ENCODE measurements around the gene MECR.

Gene MECR

DNA sequence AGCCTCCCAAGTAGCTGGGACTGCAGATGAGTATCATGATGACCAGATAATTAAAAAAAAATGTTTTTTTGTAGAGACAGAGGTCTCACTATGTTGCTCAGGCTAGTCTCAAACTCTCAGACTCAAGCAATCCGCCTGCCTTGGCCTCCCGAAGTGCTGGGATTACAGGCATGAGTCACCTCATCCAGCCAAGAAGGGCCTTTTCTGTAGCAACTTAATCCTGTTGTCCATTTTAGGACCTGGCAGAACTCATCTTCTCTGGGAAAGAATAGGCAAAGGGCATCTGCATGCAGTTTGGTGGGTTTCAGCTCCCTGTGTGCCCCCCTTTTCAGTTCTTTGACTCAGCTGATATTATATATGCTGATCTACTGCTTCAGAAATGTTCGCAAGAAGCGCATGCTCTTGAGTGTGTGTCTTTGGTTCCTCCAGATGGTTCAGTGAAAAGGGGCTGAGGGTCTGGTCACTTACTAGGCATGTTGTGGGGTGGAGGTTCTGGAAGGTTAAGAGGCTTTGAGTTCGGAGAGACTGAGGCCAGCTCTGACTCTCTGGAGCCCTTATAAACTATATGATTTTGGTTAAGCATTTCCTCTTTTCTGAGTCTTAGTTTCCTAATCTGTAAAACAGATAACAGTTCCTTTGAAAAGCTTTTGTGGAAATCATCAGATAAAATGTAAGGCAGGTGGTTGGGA lies 29.7 kb downstream of the MECR start:
- DNase-seq, result no peak

DNA sequence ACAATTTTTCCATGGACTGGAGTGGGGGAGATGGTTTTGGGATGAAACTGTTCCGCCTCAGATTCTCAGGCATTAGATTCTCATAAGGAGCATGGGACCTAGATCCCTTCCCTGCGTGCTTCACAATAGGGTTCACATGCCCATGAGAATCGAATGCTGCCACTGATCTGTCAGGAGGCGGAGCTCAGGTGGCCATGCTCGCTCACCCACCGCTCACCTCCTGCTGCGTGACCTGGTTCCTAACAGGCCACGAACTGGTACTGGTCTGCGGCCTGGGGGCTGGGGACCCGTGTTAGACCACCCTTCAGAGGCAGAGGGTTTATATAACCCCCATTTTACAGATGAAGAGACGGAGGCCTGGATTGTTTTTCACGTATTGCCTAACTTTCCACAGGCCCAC lies 32.7 kb downstream of the MECR start:
- no peak for DNase-seq

DNA sequence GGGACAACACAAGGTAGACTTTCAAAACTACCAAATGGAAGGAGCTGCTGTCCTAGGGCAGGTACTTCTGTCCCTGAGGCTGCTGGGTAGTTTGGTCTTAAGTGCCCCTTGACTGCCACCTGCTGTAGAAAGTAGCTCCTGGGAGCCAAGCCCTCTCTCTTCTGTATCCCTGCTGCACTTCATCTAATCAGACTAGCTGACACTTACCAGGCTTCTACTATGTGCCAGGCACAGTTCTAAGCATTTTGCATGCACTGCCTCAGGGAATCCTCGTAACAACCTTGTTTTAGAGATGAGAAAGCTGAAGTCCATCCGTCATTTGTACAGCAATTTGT lies 33.2 kb downstream of the MECR start:
- DNase-seq, result peak; percentile 82

DNA sequence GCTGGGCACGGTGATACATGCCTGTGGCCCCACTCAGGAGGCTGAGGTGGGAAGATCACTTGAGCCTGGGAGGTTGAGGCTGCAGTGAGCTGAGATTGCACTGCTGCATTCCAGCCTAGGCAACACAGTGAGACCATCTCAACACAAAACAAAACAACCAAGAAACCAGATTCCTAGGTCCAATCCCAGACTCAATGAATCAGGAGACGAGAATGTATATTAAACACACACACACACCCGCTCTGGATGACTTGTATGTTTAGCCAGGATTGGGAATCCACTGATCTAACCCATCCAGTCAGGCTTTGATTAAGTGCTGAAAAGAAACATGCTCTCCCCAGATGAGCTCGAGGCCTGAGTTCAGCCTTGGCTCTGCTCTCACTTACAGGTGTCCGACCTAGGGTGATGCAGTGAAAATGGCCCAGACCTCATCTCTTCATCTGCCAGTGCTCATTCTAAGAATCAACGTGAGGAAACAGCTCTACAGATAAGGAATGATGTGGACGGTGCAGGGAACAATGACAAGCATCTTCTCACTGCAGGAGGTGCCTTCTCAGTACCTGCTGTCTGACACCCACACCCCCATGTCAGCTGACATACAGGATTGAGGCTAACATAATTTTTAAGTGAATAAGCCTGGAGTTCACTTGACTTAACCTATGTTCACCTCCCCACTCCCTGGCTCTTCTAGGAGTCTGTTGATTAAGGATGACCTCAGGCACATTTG lies 33.7 kb downstream of the MECR start:
- no peak for DNase-seq

DNA sequence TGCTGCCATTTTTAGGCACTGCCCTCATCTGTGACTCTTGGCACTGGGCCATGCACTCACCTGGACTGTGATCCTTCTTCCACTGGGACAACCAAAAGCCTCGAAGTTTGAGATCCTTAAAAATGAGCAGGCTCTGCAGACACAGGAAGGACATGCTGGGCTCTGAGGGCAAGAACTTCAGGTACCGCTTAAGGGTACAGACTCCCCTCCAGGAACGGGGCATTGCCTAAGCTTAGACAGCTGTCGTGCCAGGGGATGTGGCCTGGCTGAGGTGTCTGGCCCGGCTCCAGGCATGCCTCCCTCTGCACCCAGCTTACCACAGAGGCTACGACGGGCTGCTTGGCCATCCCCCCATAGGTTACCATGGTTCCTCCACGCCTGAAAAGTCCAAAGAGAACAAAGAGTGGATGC lies 34.8 kb downstream of the MECR start:
- peak; percentile 87 for DNase-seq

DNA sequence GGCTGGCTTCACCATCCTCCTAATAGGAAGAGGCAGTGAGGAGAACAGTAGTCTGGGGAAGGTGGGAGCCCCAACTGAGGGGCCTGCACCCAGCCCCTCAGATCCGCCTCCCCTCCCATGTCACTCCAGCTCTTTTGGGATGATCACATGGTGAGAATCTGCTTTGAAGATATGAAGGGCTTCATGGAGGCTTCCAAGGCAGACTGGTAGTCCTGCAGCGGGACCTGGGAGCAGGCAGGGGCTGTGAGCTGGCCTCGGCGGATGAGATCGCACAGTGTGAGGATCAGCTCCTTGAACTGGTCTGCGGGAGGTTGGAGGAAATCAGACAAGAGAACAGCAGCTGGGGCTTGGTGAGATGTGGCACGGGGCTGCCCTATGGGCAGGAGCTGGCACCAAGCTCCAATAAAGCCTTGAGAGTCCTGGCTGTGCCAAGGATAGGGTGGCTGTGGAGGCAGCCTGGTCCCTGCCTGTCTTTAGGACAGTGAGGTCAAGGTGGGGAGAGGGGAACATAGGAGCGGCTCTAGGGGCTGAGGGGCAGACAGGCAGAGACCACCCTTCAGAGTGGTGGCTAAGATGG lies 36.8 kb downstream of the MECR start:
- no peak for DNase-seq

DNA sequence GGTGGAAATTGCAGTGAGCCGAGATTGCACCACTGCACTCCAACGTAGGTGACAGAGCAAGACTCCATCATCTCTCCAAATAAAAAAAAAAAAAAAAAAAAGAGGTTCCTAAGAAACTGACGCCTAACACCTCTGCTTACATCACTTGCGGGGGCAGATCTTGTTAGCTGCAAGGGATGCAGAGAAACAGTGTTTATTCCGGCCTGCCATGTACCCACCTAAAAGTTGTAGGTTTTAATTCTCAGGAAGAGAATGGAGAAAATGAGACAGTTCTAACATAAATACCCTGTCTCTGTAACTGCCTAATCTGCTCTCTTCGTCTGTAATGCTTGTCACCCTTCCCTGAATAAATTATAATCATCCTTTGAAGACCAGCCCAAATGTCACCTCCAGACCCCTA lies 40.0 kb downstream of the MECR start:
- DNase-seq, result no peak

DNA sequence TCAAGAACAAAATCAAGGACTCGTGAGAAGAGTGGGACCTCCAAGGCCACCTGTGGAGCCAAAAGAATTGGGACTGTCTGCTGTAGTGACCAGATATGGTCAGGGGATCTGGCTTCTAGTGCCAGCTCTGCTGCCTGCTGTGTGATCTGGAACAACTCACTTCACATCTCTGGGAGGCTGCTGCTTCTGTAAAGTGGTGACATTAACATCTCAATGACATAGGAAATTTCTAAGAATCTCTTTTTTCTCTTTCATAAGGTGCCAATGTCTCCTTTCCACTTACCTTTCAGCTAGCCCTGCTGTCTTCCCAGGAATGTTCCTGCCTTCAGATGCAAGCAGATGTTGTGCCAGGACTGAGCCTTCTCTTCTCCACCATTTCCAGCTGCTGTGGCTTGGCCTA lies 44.0 kb downstream of the MECR start:
- no peak for DNase-seq

DNA sequence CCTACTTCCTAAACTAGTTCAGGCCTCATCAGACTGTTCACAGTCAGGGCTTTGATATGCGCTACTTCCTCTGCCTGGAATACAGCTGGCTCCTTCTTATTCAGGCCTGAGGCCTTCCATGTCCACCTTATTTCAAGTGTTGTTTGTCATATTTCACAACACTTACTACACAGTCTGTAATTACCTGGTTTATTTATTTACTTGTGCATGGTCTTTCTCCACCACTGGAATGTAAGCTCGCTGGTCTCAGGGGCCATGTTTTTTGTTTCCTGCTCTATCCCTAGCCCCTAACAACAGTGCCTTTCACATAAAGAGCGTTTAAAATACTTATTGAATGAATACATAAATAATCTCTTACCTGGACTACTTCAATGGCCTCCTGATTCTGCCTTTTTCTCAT lies 44.5 kb downstream of the MECR start:
- no peak for DNase-seq

DNA sequence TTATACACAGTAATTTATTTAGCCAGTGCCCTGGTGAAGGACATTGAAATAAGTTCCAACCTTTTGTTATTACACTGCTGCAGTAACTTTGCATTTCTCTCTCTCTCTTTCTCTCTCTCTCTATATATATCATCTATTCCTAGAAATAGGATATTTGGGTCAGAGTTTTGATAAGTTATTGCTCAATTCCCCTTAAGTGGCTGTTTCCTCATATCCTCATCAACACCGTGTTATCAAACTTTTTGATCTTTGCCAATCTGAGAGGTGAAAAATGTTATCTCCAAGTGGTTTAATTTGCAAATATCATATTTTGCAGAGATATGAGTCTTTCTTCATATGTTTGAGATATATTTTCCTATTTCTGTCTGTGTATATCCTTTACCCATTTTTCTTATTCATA lies 47.4 kb downstream of the MECR start:
- DNase-seq, result peak; percentile 62

DNA sequence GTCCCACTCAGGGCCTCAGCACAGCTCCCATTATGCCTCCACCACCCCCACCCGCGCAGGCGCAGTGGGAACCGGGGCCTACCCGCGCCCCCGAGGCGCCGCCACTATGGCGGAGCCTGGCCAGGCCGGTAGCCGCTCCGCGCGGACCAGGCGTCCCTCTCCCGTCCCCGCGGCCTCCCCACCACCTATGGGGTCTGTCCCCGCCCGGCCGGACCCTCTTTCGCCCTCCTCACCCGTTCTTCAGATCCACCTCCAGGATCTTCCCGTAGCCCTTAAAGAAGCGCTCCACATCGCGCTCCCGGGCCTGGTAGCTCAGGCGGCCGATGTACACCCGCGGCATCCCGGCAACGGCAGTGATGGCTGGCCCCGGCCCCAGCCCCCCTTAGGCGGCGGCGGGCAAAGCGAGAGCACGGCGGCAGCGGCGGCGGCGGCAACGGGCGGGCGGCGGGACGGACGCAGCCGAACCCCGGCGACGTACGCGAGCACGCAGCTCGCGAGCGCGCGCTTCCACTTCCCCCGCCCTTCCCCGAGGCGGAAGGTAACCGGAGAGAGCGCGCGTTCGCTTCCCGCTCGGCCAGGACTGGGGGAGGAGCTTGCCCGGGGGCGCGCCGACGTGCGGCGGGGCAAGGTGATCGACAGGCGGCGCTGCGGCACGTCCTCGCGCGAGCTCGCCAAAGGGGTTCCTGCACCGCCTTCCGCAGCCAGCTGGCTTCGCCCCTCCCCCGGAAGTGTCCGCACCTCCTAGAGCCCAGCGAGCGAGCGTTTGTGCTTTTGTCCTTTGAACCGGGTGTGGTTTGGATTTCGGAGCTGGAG lies 49.1 kb downstream of the MECR start, which contains the start of gene SRSF4:
Gene SRSF4 (minus strand): TSS at position 488 of the 813 bp plus-strand sequence. CDS start 148 bp downstream, at position 340.
- peak; percentile 99 for DNase-seq

DNA sequence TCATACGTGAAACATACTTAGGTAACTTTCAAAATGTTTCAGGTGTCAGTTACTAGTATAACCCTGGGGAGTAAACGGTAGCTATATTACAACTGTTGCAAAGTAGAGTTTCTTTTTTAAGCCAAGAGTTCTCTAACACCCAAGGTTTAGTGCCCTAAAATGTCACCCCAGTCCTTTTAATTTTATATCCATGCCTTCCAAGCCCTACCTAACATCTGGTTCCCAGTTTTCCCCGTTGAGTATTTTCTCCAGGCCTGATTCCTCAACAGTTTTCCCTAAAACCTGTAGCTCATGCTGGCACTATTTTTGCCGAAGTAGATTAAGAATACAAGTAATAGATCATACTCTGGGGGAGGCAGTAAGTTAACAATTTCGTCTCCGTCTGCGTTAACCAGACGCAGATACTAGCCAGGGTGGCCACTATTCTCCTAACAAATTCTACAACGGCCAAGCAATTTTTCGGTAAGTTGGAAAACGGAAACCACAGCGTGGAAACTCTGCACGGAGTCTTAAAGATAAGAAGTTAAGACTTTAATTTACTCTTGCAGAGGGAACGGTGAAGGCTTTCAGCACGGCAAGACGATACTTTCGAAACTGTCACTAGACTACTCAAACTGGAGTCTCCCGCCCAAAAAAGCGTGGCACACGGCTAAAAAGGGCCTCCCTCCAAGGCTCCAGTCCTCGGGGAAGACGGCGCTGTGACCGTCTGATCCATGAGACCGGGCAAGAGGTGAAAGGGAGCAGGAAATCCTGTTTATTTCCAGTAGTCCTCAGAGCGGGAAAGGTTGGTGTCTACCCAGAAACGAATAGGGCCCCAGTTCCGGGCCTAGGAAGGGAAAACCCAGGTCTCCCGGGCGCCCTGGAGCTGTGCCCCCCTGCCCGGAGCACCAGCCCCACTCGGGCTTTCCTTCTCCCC lies 50.0 kb downstream of the MECR start:
- peak; percentile 69 for DNase-seq

DNA sequence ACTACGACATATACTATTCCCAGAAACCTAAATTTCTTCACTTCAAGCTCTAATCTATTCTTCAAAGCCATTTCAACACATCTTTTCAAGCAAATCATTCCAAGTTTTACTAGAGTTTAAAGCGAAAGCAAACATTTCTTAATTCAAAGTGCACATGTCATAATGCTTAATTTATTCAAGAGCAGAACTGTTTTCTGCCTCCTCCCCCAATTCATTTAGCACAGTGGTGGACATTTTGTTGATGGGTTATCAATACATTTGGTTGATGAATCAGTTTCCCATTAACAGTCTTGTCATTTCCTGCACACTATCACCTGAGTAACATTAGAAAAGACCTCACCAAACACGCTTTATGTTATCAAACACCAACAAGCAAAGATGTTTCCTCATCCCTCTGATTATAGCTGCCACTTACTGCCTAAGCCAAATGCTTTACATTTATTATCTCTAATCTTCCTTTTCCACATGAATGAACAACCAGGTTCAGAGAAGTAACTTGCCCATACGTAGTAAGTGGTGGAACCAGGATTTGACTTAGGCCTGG lies 51.0 kb downstream of the MECR start:
- peak; percentile 69 for DNase-seq

DNA sequence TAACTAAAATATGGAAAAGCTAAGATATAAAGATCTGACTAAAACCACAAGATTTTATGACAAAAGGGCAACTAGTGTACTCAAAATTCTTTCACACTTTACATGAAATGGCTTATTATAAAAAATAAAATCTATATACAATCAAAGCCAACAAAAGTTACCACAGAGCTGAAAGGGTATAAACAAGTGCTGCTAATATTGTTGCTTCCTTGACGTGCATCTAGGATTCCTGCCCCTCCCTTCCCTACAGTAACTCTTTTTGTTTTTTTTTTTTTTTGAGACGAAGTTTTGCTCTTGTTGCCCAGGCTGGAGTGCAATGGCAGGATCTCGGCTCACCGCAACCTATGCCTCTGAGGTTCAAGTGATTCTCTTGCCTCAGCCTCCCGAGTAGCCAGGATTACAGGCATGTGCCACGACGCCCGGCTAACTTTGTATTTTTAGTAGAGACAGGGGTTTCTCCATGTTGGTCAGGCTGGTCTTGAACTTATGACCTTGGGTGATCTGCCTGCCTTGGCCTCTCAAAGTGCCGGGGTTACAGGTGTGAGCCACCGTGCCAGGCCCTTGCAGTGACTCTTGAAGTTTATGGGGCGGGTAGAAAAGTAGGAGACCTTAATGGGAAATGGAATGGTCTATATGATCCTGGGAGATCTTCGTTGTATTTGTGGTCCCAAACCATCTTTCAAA lies 53.6 kb downstream of the MECR start:
- DNase-seq, result no peak

DNA sequence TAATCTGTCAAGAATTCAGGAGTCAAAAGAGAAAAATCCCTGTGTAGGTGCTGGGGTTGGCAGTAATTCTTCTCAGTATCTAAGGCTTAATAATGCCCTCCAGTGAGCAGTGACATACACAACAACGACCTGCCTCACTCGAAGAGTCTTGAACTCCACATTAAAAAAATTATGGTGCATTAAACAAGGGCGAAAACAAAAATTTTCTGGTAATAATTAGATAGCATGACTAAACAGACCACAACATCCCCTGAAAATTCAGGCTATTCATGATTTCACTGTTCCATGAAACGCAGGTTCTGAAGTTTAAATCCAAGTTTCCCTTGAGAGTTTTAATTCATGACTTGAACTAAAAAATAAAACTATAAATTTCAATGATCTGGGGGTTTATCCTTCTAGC lies 54.2 kb downstream of the MECR start:
- DNase-seq, result peak; percentile 22

DNA sequence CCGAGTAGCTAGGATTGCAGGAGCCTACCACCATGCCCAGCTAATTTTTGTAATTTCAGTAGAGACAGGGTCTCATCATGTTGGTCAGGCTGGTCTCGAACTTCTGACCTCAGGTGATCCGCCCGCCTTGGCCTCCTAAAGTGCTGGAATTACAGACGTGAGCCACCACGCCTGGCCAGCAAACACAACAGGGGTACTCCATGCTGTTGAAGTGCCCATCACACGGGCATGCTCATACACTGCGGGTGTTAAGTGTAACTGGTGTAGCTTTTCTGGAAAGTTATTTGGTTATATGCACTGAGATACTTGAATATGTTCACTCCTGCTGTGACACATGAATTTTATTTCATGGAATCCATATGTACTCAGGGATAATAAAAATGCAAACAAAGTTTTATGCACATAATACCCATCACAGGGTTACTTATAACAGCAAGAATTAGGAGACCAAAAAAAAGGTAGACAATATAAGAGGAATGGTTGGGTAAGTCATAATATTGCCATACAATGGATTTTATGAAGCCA lies 58.3 kb downstream of the MECR start:
- no peak for DNase-seq

DNA sequence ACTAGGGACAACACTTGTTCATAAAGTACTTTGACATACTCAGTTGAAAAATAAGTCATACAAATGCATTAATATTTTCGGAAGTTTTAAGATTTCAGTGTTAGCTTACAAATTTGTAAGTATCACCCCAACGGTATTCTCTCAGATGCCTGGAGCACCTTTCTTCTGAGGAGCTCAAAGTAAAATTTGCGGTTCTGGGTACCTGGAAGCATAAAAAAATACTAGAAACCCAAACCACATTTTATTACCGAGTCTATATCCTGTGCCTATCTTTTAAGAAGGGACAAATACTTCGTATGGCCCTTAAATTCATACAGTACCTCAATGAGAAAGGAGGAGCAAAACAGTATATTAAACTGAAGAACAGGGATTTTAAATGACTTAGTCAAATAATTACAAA lies 59.2 kb downstream of the MECR start:
- no peak for DNase-seq

DNA sequence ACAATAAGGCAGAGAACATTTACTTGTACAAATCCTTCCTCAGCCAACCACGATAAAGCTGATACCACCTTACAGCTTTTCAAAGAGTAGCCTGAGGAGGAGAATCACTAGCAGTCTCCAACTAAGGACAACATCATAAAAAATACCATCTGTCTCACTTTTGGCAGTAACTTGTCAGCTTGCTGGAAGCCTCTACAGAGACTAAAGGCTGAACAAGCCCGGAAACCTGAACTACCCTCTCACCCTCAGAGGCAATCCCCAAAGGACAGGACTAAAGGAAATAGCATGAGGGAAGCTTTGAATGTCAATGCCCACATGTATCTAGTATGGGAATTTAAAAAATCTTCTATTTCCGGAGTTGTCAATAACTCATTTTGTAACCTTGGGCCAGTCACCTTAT lies 59.6 kb downstream of the MECR start:
- DNase-seq, result no peak

DNA sequence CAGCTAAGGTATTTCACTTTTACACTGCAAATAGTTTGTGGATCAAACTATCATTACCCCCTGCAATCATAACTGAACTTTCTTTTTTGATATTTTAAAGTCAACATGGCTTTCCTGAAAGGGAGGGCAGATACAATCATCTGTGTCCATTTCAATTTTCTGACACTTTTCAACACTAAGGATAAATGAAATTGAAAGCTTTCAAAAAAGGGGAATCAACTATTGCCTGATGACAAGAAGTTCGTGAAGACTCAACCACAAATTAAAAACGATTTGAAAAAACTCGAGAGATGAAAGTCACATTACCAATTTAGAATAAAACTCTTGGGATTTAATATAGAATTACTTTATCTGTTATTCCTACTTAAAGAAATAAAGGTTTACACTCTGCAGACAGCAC lies 60.8 kb downstream of the MECR start:
- DNase-seq, result no peak

DNA sequence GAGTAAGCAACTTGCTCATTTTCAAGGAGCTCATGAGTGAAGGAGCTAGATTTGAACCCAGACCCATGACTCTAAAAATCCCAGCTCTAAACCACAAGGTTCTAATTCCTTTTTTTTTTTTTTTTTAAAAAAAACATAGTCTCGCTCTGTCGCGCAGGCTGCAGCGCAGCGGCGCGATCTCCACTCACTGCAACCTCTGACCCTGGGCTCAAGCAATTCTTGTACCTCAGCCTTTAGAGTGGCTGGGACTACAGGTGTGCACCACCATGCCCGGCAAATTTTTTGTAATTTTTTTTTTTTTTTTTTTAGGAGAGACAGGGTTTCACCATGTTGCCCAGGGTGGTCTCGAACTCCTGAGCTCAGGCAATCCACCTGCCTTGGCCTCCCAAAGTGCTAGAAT lies 62.8 kb downstream of the MECR start:
- no peak for DNase-seq

DNA sequence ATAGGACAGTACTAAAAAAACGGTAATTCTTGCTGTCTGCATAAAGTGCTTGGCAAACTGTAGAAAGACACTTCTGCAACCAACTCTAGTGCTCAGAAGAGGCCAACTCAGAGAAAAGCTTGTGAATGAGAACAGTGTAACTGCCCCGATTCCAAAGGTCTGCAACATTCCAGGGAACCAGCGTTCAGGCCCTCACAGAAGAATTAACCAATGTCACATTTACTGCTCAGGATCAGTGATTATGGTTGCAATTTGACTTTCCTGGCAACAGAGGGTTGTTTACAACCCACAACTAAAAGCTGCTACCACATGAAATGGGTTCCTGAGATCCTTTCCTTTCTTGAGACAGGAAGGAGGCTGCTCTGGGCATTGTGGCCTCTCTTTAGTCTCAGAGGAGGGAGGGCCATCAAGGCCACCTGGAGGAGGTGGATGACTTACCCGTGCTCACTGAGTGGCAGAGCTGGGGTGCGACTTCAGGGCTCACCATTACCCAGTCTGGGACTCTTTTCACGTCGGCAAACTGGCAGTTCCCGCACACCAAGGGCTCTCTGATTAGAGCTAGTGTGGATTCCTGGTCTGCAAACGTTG lies 64.3 kb downstream of the MECR start:
- DNase-seq, result no peak

Measured in hematopoietic multipotent progenitor cell treated with erythropoietin and hydrocortisone succinate and interleukin-3 and kit ligand, for 4 days (in vitro differentiated cells).